Anterior cingulate cortex (tissue), 58 donors: ENCODE data around the gene INO80.
A peak's percentile ranks its signal among the peaks of the same experiment; 100 is the strongest.

Experiments
- DNase-seq, 58 donors: peaks; one replicate each; lab custom pipeline; 2025; lab: John Stamatoyannopoulos, UW

Gene INO80

GRCh38 chr15:40952901-40953712 lies 163.0 kb downstream of the INO80 start, which contains the start of gene CHAC1:
TSS of gene CHAC1 (plus strand) at chr15:40953471. CDS start at chr15:40953584, 113 bp downstream.
- DNase-seq, result peak; percentile 40 to 97 (median 89)

- no peak for DNase-seq
These were observed 163.7 kb downstream of the INO80 start for GRCh38 chr15:40952301-40952900.

GRCh38 chr15:40951764-40952163 lies 164.3 kb downstream of the INO80 start:
- no peak for DNase-seq

DNA sequence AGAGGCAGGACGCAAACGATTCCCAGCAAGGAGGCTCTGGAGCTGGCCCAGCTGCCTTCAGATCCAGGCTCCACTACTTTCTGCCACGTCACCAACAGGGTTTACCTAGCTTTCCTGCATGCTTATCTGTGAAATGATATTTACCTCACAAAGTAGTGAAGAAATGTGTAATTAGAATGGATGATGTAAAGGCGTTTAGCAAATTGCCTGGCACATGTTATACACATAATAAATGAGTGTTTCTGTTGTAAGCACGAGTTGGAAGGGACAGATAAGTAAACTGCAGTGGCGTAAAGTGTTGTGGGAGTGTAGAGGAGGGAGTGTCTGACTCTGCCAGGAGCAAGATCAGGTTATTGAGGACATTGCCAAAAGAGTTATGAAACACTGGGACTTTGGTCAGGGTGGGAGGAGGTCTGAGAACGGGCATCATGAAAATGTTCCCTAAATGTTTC lies 166.3 kb downstream of the INO80 start:
- DNase-seq, result no peak

- no peak for DNase-seq
These were observed 167.2 kb downstream of the INO80 start for GRCh38 chr15:40948706-40949473.

GRCh38 chr15:40944510-40945296 lies 171.4 kb downstream of the INO80 start:
- DNase-seq, result no peak

- DNase-seq, result no peak
These were observed 172.2 kb downstream of the INO80 start for GRCh38 chr15:40943764-40944365.

DNA sequence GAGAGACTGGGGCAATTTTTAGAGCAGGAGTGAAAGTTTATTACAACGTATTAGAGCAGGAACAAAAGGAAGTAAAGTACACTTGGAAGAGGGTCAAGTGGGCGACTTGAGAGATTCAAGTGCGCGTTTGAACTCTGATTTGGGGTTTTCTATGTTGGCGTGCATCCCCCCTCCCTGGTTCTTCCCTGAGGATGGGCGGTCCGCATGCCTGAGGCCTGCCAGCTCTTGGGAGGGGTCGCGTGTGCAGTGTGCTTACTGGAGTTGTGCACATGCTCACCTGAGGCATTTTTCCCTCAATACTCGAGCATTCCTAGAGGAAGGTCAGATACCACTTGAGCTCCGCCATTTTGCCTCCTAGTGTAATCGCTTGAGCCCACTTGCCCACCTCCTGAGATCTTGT lies 173.2 kb downstream of the INO80 start:
- no peak for DNase-seq

- DNase-seq, result no peak
These were observed 173.7 kb downstream of the INO80 start for GRCh38 chr15:40942337-40942854.

DNA sequence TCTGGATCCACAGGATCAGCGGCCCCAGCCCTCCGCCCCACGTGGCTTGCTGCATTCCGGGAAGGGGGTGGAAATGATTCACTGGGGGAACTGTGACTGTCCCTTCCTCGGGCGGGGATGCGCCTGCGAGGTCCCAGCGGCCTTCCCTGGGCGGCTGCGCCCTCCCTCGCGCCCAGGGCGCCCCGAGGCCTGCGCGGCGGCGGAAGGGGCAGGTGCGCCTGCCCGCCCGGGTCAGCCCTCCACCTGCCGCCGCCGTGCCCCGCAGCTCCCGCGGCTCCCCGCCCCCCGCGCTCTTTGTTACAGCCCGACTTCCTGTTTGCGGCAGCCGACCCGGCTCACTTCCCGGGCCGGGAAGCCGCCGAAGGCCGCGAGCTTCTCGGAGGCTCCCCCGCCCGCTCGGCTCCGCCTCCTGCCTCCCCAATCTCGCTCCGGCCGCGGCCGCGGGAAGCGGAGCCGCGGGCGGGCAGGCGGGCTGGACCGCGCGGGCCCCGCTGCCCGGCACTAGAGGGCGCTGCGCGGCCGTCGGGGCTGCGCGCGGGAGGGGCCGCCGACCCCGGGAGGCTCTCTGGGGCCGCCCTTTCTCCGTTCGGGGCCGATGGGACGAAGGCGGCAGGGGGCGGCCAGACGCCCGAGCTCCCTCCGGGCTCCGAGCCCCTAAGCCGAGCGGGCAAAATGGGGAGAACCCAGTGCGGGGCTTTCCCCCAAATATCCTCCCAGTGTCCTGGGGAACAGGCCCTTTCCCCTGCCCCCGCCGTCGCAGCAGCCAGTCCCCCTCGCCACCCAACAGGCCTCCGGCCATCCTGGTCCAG lies 174.3 kb downstream of the INO80 start:
- DNase-seq, result peak in 46 of 58 donors; percentile 12 to 84 (median 48)

DNA sequence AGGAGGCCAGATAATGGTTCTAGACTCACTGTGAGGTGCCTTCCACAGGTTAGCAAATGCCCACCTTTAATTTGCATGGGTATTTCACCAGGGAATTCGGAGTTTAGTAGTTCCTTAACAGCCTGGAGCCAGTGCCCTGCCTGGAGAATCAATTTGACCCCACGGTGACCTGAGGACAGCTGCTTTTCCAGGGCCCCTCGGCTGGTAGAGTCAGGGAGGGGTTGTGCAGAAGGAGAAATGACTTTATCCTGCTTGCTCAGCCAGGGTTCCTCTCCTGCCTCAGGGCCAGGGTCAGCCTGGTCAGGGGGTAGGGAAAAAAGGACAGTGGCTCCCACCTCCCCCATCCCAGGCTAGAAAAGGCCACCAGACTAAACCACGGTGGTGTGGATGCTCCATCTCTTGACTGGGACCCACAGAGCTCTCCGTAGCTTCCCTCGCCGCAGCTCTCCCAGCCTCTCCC lies 175.0 kb downstream of the INO80 start:
- DNase-seq, result peak in 2 of 58 donors; percentile 26 to 49

- peak in 4 of 58 donors; percentile 9 to 44 (median 14) for DNase-seq
These were observed 175.7 kb downstream of the INO80 start for GRCh38 chr15:40940296-40940801.

GRCh38 chr15:40938536-40938870 lies 177.6 kb downstream of the INO80 start:
- no peak for DNase-seq

GRCh38 chr15:40937762-40938535 lies 178.1 kb downstream of the INO80 start:
- DNase-seq, result no peak

GRCh38 chr15:40936709-40937666 lies 179.1 kb downstream of the INO80 start:
- DNase-seq, result no peak

GRCh38 chr15:40936234-40936708 lies 179.8 kb downstream of the INO80 start:
- no peak for DNase-seq
